ENCODE measurements around the gene CRYBA4.

Gene CRYBA4

DNA sequence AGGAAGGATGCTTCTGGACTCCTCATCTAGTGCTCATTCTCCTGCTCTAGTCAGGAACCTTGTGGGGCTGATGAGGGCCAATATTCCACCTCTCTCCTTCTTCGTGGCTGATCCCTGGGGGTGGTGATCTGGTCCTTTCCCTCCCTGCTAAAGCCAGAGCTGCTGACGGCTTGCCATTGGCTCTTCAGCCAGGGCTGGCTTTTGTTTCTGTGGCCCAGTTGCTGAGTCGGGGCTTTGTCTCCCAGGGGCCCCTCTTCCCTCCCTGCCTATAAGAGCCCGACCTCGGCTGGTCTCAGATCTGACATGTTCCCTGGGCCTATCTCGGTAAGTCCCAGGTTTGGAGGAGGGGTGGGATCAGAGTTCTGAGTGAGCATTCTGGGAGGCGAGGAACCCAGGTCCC, at the start of gene CRYBA4:
CRYBA4 (plus strand) TSS at position 301 of the 400 bp plus-strand sequence. CDS start 634 bp downstream, outside the sequence.
- TF ChIP-seq SUZ12 (IDR thresholded peaks at IDR 0.05; ENCODE audit: extremely low read depth, insufficient read depth, insufficient read length) (no peak), YY1 (IDR thresholded peaks at IDR 0.05; ENCODE audit: insufficient read depth, insufficient read length) (no peak), ZNF274 (IDR thresholded peaks at IDR 0.05; ENCODE audit: low read depth, low read length) (no peak)
- no peaks in the 10 kb centered on the region for H3K27me3 ChIP-seq (ENCODE audit: insufficient read depth, insufficient read length)
- peaks cover 3% of the 10 kb centered on the region for H3K4me1 ChIP-seq (ENCODE audit: insufficient read depth, insufficient read length)
- DNase-seq (ENCODE audit: low read depth, low spot score) = no peak
- H3K4me3 ChIP-seq (ENCODE audit: insufficient read length, low read depth) = no peak within 1 kb of the TSS
- no peaks in the 10 kb centered on the region for H3K36me3 ChIP-seq (ENCODE audit: insufficient read depth, insufficient read length, low read length)
- no peaks in the 10 kb centered on the region; the same call in 1 of the 2 replicates for H3K9me3 ChIP-seq (ENCODE audit: insufficient read depth, low read length)
- no peak within 1 kb of the TSS for H3K9ac ChIP-seq (ENCODE audit: insufficient read length, low read depth)

DNA sequence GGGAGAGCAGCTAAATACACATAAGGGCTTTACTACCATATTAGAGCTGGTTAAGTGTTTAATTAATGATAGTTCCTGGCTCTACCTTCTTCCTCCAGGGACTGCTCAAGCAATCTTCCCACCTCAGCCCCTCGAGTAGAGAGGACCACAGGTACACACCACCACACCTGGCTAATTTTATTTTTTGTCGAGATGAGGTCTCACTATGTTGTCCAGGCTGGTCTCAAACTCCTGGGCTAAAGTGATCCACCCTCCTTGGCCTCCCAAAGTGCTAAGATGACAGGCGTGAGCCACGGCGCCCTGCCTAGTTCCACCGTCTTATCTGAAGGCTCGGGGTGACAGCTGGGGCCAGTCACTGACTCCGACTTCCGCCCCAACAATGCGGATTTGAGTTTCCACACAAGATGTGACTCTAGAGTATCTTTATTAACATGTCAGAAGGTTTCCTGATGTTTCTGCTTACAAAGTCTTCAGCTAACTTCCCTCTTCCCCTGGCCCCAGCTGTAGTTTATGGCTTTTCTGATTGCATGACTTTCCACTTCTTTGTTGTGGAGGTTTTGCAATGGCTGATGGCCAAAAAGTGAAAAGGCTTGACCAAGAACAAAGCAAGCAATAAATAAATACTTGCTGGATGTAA, 48.6 kb upstream of the CRYBA4 start:
- H3K4me1 ChIP-seq (ENCODE audit: insufficient read depth, insufficient read length) = peaks cover 5% of the 10 kb centered on the region
- H3K36me3 ChIP-seq (ENCODE audit: insufficient read depth, insufficient read length, low read length) = peaks cover 2% of the 10 kb centered on the region
- no peaks in the 10 kb centered on the region for H3K9me3 ChIP-seq (ENCODE audit: insufficient read depth, low read length)
- no peak overlapping the region for H3K9ac ChIP-seq (ENCODE audit: insufficient read length, low read depth)
- no peaks in the 10 kb centered on the region for H3K27me3 ChIP-seq (ENCODE audit: insufficient read depth, insufficient read length)
- no peak for DNase-seq (ENCODE audit: low read depth, low spot score)
- no peak for TF ChIP-seq ZNF274 (IDR thresholded peaks at IDR 0.05; ENCODE audit: low read depth, low read length)
- no peak for TF ChIP-seq YY1 (IDR thresholded peaks at IDR 0.05; ENCODE audit: insufficient read depth, insufficient read length)
- TF ChIP-seq SUZ12 (IDR thresholded peaks at IDR 0.05; ENCODE audit: extremely low read depth, insufficient read depth, insufficient read length) = no peak
- H3K4me3 ChIP-seq (ENCODE audit: insufficient read length, low read depth) = no peak overlapping the region

DNA sequence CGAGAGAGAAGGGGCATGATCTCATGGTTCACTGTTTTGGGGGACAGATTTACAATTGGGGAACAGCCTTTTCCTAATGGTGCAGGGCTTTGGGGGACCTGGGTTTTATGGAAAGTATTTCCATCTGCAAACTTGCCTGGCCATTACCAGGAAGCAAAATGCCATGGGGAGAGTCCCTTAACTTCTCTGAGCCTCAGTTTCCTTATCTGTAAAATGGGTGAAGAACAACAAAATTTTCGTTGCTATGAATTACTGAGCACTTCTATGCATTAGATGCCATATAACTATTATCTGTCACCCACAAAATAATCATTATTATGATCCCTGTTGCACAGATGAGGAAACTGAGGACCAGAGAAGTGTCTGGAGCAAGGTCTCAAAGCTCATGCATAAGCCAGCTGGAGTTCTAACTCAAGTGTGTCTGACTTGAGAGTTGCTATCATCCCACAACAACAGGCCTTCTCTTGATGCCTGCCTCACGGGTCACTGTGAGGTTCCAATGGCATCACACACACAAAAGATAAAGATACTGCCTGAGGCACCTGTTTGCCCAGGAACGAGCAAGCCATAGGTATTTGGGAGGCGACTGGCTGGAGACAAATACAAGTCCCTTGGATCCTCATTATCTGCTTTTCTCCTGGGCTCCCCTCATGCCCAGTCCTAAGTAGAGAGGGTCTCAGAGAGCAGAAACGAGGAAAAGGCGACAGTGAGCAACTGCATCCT, 47.6 kb upstream of the CRYBA4 start:
- Histone ChIP-seq H3K9ac (ENCODE audit: insufficient read length, low read depth) (no peak overlapping the region), H3K4me3 (ENCODE audit: insufficient read length, low read depth) (no peak overlapping the region), H3K4me1 (ENCODE audit: insufficient read depth, insufficient read length) (peaks cover 6% of the 10 kb centered on the region), H3K36me3 (ENCODE audit: insufficient read depth, insufficient read length, low read length) (peaks cover 4% of the 10 kb centered on the region), H3K27me3 (ENCODE audit: insufficient read depth, insufficient read length) (no peaks in the 10 kb centered on the region), H3K9me3 (ENCODE audit: insufficient read depth, low read length) (no peaks in the 10 kb centered on the region)
- no peak for DNase-seq (ENCODE audit: low read depth, low spot score)
- no peak for TF ChIP-seq ZNF274 (IDR thresholded peaks at IDR 0.05; ENCODE audit: low read depth, low read length)
- no peak for TF ChIP-seq YY1 (IDR thresholded peaks at IDR 0.05; ENCODE audit: insufficient read depth, insufficient read length)
- no peak for TF ChIP-seq SUZ12 (IDR thresholded peaks at IDR 0.05; ENCODE audit: extremely low read depth, insufficient read depth, insufficient read length)

DNA sequence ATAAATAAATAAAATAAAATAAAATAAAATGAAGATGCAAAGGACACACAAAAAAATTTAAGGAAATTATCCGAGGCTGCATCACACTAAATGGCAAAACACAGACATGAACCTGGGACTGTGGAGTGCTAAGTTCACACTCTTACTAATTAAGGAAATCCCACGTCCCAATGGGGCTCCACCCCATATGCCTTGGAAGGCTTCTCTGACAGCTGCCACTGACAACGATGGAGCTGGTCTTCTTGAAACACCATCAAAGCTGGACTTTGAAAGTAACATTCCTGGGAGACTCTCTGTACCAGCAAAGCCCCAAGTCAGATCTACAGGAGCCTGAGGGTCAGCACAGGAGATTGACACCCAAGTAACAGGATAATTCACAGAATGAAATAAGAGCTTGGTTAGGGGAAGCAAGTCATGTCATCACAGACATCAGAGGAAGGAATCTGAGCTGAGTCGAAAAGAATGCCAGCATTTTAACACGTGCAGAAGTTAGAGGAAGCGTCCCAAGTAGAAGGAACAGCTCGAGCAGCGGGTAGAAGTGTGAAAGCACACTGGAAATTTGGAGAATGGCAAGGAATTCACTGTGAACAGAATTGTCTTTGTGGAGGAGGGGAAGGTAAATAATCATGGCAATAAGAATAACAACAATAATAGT, 45.6 kb upstream of the CRYBA4 start:
- Histone ChIP-seq H3K4me3 (ENCODE audit: insufficient read length, low read depth) (no peak overlapping the region), H3K36me3 (ENCODE audit: insufficient read depth, insufficient read length, low read length) (peaks cover 5% of the 10 kb centered on the region), H3K27me3 (ENCODE audit: insufficient read depth, insufficient read length) (no peaks in the 10 kb centered on the region), H3K4me1 (ENCODE audit: insufficient read depth, insufficient read length) (peaks cover 3% of the 10 kb centered on the region), H3K9ac (ENCODE audit: insufficient read length, low read depth) (no peak overlapping the region), H3K9me3 (ENCODE audit: insufficient read depth, low read length) (no peaks in the 10 kb centered on the region)
- DNase-seq (ENCODE audit: low read depth, low spot score) = no peak
- no peak for TF ChIP-seq YY1 (IDR thresholded peaks at IDR 0.05; ENCODE audit: insufficient read depth, insufficient read length)
- TF ChIP-seq SUZ12 (IDR thresholded peaks at IDR 0.05; ENCODE audit: extremely low read depth, insufficient read depth, insufficient read length) = no peak
- no peak for TF ChIP-seq ZNF274 (IDR thresholded peaks at IDR 0.05; ENCODE audit: low read depth, low read length)

DNA sequence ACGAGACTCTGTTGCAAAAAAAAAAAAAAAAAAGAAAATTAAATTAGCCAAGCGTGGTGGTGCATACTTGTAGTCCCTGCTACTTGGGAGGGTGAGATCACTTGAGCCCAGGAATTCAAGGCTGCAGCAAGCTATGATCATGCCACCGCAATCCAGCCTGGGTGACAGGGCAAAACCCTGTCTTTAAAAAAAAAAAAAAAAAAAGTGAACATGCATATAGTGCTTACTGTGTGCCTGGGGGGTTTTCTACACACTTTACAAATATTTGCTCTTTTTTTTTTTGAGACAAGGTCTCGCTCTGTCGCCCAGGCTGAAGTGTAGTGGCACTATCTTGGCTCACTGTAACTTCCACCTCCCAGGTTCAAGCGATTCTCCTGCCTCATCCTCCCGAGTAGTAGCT, 44.7 kb upstream of the CRYBA4 start:
- peaks cover 3% of the 10 kb centered on the region for H3K4me1 ChIP-seq (ENCODE audit: insufficient read depth, insufficient read length)
- no peaks in the 10 kb centered on the region for H3K27me3 ChIP-seq (ENCODE audit: insufficient read depth, insufficient read length)
- DNase-seq (ENCODE audit: low read depth, low spot score) = no peak
- no peak overlapping the region for H3K4me3 ChIP-seq (ENCODE audit: insufficient read length, low read depth)
- no peak overlapping the region for H3K9ac ChIP-seq (ENCODE audit: insufficient read length, low read depth)
- TF ChIP-seq YY1 (IDR thresholded peaks at IDR 0.05; ENCODE audit: insufficient read depth, insufficient read length) (no peak), ZNF274 (IDR thresholded peaks at IDR 0.05; ENCODE audit: low read depth, low read length) (no peak), SUZ12 (IDR thresholded peaks at IDR 0.05; ENCODE audit: extremely low read depth, insufficient read depth, insufficient read length) (no peak)
- H3K9me3 ChIP-seq (ENCODE audit: insufficient read depth, low read length) = no peaks in the 10 kb centered on the region
- H3K36me3 ChIP-seq (ENCODE audit: insufficient read depth, insufficient read length, low read length) = peaks cover 12% of the 10 kb centered on the region

DNA sequence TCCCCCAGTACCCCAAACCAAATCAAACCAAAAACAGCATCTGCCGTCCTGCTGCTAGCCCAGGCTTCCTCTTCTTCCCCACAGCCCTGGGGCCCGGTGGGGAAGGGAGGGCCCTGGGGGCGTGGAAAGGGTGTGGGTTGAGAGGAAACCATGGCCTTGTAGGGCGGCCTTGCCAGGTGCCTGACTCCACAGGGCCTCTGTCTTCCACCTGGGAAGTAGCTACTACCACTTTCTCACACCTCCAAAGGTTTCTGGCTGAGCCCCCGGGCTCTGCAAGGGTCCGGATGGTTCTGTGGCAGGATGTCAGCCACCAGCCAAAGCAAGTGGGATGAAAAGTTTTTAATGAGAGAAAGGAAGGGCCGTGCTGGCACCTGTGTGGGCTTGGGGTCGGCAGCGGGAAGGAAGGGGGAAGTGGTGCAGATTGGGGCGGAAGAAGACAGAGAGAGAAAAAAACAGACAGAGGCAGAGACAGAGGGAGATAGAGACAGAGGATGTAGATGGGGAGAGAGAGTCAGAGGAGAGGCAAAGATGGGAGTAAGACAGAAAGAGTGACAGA, 42.4 kb upstream of the CRYBA4 start:
- Histone ChIP-seq H3K9ac (ENCODE audit: insufficient read length, low read depth) (no peak overlapping the region), H3K4me1 (ENCODE audit: insufficient read depth, insufficient read length) (peaks cover 3% of the 10 kb centered on the region), H3K4me3 (ENCODE audit: insufficient read length, low read depth) (no peak overlapping the region), H3K36me3 (ENCODE audit: insufficient read depth, insufficient read length, low read length) (peaks cover 25% of the 10 kb centered on the region), H3K27me3 (ENCODE audit: insufficient read depth, insufficient read length) (no peaks in the 10 kb centered on the region), H3K9me3 (ENCODE audit: insufficient read depth, low read length) (no peaks in the 10 kb centered on the region)
- no peak for DNase-seq (ENCODE audit: low read depth, low spot score)
- no peak for TF ChIP-seq SUZ12 (IDR thresholded peaks at IDR 0.05; ENCODE audit: extremely low read depth, insufficient read depth, insufficient read length)
- no peak for TF ChIP-seq YY1 (IDR thresholded peaks at IDR 0.05; ENCODE audit: insufficient read depth, insufficient read length)
- no peak for TF ChIP-seq ZNF274 (IDR thresholded peaks at IDR 0.05; ENCODE audit: low read depth, low read length)

Measured in NT2/D1 (cell line).